Ovary (tissue), 9 donors: ENCODE data around the gene RPL37A. TPM values are rescaled to one million over a fixed set of nuclear protein-coding genes. Genes with fewer than 3 reads are reported as not detected.

ENCODE experiments used
- DNase-seq, 5 donors: peaks; one replicate each; pipeline ENCODE4 v3.0.0-alpha.2; 2019 to 2020
- H3K27ac ChIP-seq, 2 donors: fragments of 200-600 bp; one replicate each; pipeline versions ENCODE4 v1.5.1 to v1.8.0; 2019 to 2022
- H3K27me3 ChIP-seq: fragments of 200-600 bp; one replicate; pipeline ENCODE4 v1.8.0; 2022
- H3K36me3 ChIP-seq: fragments of 200-600 bp; sonication (generic); one replicate; pipeline ENCODE4 v1.5.1; 2019
- H3K4me1 ChIP-seq: one replicate; pipeline ENCODE4 v1.8.1; 2013; ENCODE audit warnings: mild to moderate bottlenecking, moderate library complexity; ENCODE audit not compliant: insufficient read depth
- H3K4me3 ChIP-seq: fragments of 200-600 bp; sonication (generic); one replicate; pipeline ENCODE4 v1.5.1; 2017
- H3K9me3 ChIP-seq, 2 donors: fragments of 200-600 bp in 1 of 2; sonication (generic) in 1 of 2; one replicate each; pipeline versions ENCODE4 v1.5.1 to v1.8.1; 2013 to 2019; ENCODE audit warnings: mild to moderate bottlenecking in 1 of 2, moderate library complexity in 1 of 2
- EP300 ChIP-seq: sonication (generic); formaldehyde crosslinking; IDR thresholded peaks from one replicate; pipeline ENCODE4 v1.6.1; 2017; ENCODE audit warnings: antibody characterized with exemption
- POLR2A ChIP-seq: fragments of 450-650 bp; IDR thresholded peaks from one replicate; pipeline ENCODE4 v1.6.1; 2017; ENCODE audit warnings: antibody characterized with exemption, mild to moderate bottlenecking, moderate library complexity
- WGBS, 3 donors: extraction: QIAGEN DNeasy Blood & Tissue Kit in 1 of 3; methylation state at CpG; one replicate each; pipeline versions ENCODE4 v1.1.5 to v1.1.7; 2013 to 2017; 5-methylcytosine and 5-hydroxymethylcytosine counted together
- intact Hi-C, 4 donors: fragments of 100-400 bp; cut with DNase I; formaldehyde crosslinking; loops; one replicate each; pipeline versions ENCODE4 v1.11.0 to v1.15.1; 2022 to 2023
- polyA plus RNA-seq, 2 donors: library from polyadenylated mRNA; stranded (reverse); fragments of 200-250 nt in 1 of 2; fragments of 350-450 nt in 1 of 2; fragmentation: Illumina TruSeq in 1 of 2; extraction: RNeasy Lipid Tissue Mini Kit (QIAGEN cat#74804) in 1 of 2; gene quantifications; one replicate each; pipeline ENCODE4 v1.2.3, GENCODE V29; 2013 to 2014
- total RNA-seq, 7 donors: library from RNA; depleted of rRNA in 2 of 7; stranded (reverse); fragments of >200 nt in 2 of 7; fragmentation: NEBNext Ultra II Directional in 3 of 7; extraction: Animal tissue kit (Norgen Biotek cat#: 25700) in 3 of 7; gene quantifications; one replicate each; pipeline versions ENCODE4 v1.1.0 to v1.2.4, GENCODE V29; 2016 to 2023
- TF ChIP-seq, protein P1 (sequence below), 3 donors: fragments of 450-650 bp in 2 of 3; fragments of 200-600 bp in 1 of 3; IDR thresholded peaks; one replicate each; pipeline versions ENCODE4 v1.5.1 to v1.8.0; 2016 to 2022; ENCODE audit warnings: antibody characterized with exemption in 3 of 3, mild to moderate bottlenecking in 1 of 3
- donor health status: DM: no; HTN: no; CAD: no; lungs with moderate emphysema.
- donor health status: DM: no; HTN: no; CAD: no.
- donor health status: Bipolar disorder and iron deficiency.
- donor health status: DM: yes; HTN: yes; CAD: no.
- donor health status: DM: no; HTN: no; CAD: no.
- donor health status: DM: yes; HTN: yes; CAD: no.

Gene RPL37A
- total and polyA plus RNA-seq, 9 donors = 3,187 to 7,390 (median 5,316) TPM

DNA sequence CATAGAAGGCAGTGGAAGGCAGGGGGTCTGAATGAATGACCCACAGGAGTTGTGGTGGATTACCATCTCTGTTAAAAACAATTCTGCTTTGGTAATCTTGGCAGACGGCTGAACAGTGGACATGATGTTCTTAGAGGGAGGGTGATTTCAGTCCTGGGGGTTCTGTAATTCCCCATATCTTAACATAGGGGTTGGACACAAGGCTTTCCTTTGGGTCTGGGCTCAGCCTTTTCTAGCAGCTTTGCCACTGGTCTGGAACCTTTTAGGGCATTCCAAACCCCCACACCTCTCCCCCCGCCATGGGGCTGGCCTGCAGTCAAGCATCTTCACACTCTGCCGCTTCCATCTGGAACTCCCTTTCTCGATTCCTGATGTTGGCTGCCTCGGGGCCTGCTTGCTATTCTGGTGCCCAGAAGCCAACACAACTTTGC lies 50.3 kb downstream of the RPL37A start:
- Histone ChIP-seq H3K9me3 (no peaks in the 10 kb centered on the region), H3K4me1 (peaks cover 9% of the 10 kb centered on the region), H3K27ac (no peak overlapping the region), H3K27me3 (no peaks in the 10 kb centered on the region), H3K4me3 (no peak overlapping the region), H3K36me3 (no peaks in the 10 kb centered on the region)
- 38 to 57% (median 44%) methylated on average over 5 of the region's 5 CpGs for WGBS, 3 donors
- intact Hi-C loops = no loop called here
- peak in 1 of 5 donors; percentile 75 for DNase-seq
- TF ChIP-seq POLR2A (no peak), EP300 (no peak)
- TF ChIP-seq, protein P1, sequence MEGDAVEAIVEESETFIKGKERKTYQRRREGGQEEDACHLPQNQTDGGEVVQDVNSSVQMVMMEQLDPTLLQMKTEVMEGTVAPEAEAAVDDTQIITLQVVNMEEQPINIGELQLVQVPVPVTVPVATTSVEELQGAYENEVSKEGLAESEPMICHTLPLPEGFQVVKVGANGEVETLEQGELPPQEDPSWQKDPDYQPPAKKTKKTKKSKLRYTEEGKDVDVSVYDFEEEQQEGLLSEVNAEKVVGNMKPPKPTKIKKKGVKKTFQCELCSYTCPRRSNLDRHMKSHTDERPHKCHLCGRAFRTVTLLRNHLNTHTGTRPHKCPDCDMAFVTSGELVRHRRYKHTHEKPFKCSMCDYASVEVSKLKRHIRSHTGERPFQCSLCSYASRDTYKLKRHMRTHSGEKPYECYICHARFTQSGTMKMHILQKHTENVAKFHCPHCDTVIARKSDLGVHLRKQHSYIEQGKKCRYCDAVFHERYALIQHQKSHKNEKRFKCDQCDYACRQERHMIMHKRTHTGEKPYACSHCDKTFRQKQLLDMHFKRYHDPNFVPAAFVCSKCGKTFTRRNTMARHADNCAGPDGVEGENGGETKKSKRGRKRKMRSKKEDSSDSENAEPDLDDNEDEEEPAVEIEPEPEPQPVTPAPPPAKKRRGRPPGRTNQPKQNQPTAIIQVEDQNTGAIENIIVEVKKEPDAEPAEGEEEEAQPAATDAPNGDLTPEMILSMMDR (IDR thresholded peaks at IDR 0.05) = no peak

DNA sequence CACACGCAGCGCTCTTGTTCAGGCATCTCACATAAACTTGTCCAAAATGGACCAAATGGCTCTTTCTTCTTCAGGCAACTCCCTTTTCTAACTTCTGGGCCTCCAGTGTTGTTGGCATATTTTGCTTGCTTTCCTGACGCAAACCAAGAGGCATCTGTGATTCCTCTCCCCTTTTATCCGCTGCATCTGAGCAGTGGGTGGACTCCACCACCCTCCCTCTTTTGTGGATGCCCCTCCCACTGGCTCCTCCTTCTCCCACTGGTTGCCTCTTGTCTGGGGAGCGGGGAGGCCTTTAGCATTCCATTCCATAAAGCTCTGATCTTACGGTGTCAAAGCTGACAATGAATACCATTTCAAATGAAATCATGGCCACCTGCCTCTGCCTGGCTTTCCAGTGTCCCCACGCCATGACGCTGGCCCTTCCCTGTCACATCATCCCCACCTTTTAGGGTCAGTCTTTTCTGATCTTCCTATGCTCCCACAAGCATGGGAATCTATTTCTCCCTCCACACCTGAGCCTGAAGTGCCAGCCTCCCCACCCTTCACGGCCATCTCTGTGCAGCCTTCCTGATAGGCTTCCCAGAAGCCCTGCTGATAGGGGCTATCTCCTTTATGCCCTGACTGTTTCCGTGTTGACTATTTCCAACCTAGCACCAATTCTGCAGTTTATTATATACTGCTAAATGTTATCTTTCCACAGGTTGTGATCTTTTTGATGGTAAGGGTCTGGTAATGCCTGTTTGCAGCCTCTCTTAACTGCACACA lies 51.5 kb downstream of the RPL37A start:
- no peaks in the 10 kb centered on the region for H3K9me3 ChIP-seq
- H3K36me3 ChIP-seq = no peaks in the 10 kb centered on the region
- DNase-seq = no peak
- H3K4me3 ChIP-seq = no peak overlapping the region
- H3K27me3 ChIP-seq = no peaks in the 10 kb centered on the region
- peaks cover 9% of the 10 kb centered on the region for H3K4me1 ChIP-seq
- no peak overlapping the region for H3K27ac ChIP-seq
- intact Hi-C loops = no loop called here
- 82 to 89% (median 83%) methylated on average over 10 of the region's 10 CpGs for WGBS, 3 donors
- TF ChIP-seq, protein P1 (IDR thresholded peaks at IDR 0.05) = no peak
- TF ChIP-seq EP300 (no peak), POLR2A (no peak)

DNA sequence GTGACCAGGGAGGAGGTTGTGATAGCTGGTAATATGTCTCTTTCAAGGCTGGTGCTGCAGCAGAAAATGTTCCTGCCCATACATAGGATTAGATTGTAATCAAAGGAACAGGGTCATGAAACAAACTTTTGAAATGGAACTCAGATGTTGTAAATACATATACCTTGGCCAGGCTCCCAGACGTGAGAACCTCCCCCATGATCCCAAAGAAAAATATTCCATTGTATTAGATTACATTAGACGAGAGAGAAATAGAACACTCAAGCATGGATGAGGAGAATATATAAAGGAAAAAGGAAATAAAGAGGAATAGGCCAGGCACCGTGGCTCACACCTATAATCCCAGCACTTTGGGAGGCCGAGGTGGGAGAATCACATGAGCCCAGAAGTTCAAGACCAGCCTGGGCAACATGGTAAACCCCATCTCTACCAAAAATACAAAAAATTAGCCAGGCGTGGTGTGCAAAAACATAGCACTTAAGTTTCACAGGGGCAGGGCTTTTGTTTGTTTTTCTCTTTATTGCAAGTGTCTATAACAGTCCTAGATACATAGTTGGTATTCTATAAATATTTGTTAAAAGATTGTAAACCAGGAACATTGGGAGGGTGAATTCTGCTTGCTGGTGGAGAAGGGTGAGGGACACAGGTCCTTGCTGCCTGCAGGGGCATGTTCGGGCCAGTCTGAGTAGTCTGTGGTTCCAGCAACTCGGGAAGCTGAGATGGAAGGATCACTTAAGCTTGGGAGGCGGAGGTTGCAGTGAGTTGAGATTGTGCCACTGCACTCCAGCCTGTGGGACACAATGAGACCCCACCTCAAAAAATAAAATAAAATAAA lies 52.8 kb downstream of the RPL37A start:
- peaks cover 9% of the 10 kb centered on the region for H3K4me1 ChIP-seq

DNA sequence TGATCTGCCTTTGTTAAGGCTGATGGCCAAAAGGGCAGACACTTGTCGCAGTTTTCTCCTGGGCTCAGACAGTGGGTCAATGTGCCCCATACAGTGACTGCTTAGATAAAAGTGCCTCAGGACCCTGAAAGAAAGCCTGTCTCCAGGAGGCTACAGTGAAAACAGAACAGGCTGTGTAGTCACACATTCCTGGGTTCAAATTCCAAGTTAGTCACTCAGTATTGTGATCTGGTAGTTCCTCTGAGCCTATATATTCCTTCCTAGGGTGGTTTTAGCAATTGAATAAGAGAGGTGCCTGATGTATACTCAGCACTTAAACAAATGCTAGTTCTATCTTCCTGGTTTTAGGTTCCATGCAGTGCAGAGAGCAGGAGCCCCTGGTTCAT lies 54.4 kb downstream of the RPL37A start:
- TF ChIP-seq, protein P1 (IDR thresholded peaks at IDR 0.05) = no peak
- TF ChIP-seq POLR2A (no peak), EP300 (no peak)
- H3K4me3 ChIP-seq = no peak overlapping the region
- no peak for DNase-seq
- H3K4me1 ChIP-seq = peaks cover 3% of the 10 kb centered on the region
- intact Hi-C loops = no loop called here
- no peak overlapping the region for H3K27ac ChIP-seq
- WGBS, 3 donors = 94 to 100% (median 98%) methylated on average over 1 of the region's 1 CpG
- no peaks in the 10 kb centered on the region for H3K27me3 ChIP-seq
- no peaks in the 10 kb centered on the region for H3K36me3 ChIP-seq
- no peaks in the 10 kb centered on the region for H3K9me3 ChIP-seq

More for the DNA sequence above, 52.8 kb downstream of the RPL37A start:
- Histone ChIP-seq H3K36me3 (no peaks in the 10 kb centered on the region), H3K9me3 (no peaks in the 10 kb centered on the region), H3K27me3 (no peaks in the 10 kb centered on the region), H3K4me3 (no peak overlapping the region), H3K27ac (no peak overlapping the region)
- WGBS, 3 donors = 36 to 53% (median 48%) methylated on average over 8 of the region's 8 CpGs
- DNase-seq = no peak
- intact Hi-C loops = no loop called here
- TF ChIP-seq EP300 (no peak), POLR2A (no peak)
- TF ChIP-seq, protein P1 (IDR thresholded peaks at IDR 0.05) = no peak

Other genes with a start within 250 kb of the RPL37A start
- under 1 TPM in 2 of 7 donors, not detected in 5; 0.05 TPM for gene MARCHF4, start 126.4 kb upstream of the RPL37A start, total RNA-seq
- gene MARCHF4, start 126.4 kb upstream of the RPL37A start, polyA plus RNA-seq = under 1 TPM; 0.01 to 0.10 TPM
- gene SMARCAL1, start 86.4 kb upstream of the RPL37A start, total RNA-seq = 10 to 100 TPM; 17.8 to 29.1 (median 20.9) TPM
- 10 to 100 TPM; 11.1 to 22.2 TPM for gene SMARCAL1, start 86.4 kb upstream of the RPL37A start, polyA plus RNA-seq
- 100 to 1,000 TPM; 112 to 333 (median 165) TPM for gene IGFBP2, start 134.6 kb downstream of the RPL37A start, total RNA-seq
- 100 to 1,000 TPM in 1 of 2 donors, 10 to 100 TPM in 1; 47.2 to 241 TPM for gene IGFBP2, start 134.6 kb downstream of the RPL37A start, polyA plus RNA-seq
- gene IGFBP5, start 196.7 kb downstream of the RPL37A start, total RNA-seq = 1,000 to 10,000 TPM in 6 of 7 donors, 100 to 1,000 TPM in 1; 718 to 3,214 (median 2,824) TPM
- gene IGFBP5, start 196.7 kb downstream of the RPL37A start, polyA plus RNA-seq = 1,000 to 10,000 TPM in 1 of 2 donors, 100 to 1,000 TPM in 1; 929 to 1,464 TPM